Smooth muscle cell (in vitro differentiated cells): ENCODE data around the gene NUP188. TPM values are rescaled to one million over a fixed set of nuclear protein-coding genes. Genes with fewer than 3 reads are reported as not detected.
A peak's percentile ranks its signal among the peaks of the same experiment; 100 is the strongest.

Experiments
- DNase-seq: peaks from one replicate; lab custom pipeline; 2025; ENCODE audit not compliant: unreplicated experiment; lab: John Stamatoyannopoulos, UW
- H2AFZ ChIP-seq: fragments of 200-600 bp; sonication (generic); 2 replicates; pipeline ENCODE4 v1.6.0; 2016; ENCODE audit warnings: antibody characterized with exemption, low read depth, mild to moderate bottlenecking
- H3F3A ChIP-seq: fragments of 200-600 bp; sonication (generic); 2 replicates; pipeline ENCODE4 v1.6.0; 2017; ENCODE audit warnings: antibody characterized with exemption, low read depth
- H3K27ac ChIP-seq: fragments of 200-600 bp; sonication (generic); 2 replicates; pipeline ENCODE4 v1.5.1; 2016; ENCODE audit warnings: low read depth, mild to moderate bottlenecking
- H3K27me3 ChIP-seq: fragments of 200-600 bp; sonication (generic); 2 replicates; pipeline ENCODE4 v1.6.1; 2016; ENCODE audit warnings: low read depth, mild to moderate bottlenecking
- H3K36me3 ChIP-seq: fragments of 200-600 bp; sonication (generic); 2 replicates; pipeline ENCODE4 v1.5.1; 2016; ENCODE audit warnings: low read depth
- H3K4me1 ChIP-seq: fragments of 200-600 bp; sonication (generic); 2 replicates; pipeline ENCODE4 v1.5.1; 2016; ENCODE audit warnings: low read depth
- H3K4me2 ChIP-seq: fragments of 200-600 bp; sonication (generic); 2 replicates; pipeline ENCODE4 v1.6.0; 2016; ENCODE audit warnings: mild to moderate bottlenecking
- H3K4me3 ChIP-seq: fragments of 200-600 bp; sonication (generic); 2 replicates; pipeline ENCODE4 v1.5.1; 2016; ENCODE audit warnings: mild to moderate bottlenecking
- H3K79me2 ChIP-seq: fragments of 200-600 bp; sonication (generic); 2 replicates; pipeline ENCODE4 v1.6.0; 2016; ENCODE audit warnings: low read depth, mild to moderate bottlenecking
- H3K9ac ChIP-seq: fragments of 200-600 bp; sonication (generic); 2 replicates; pipeline ENCODE4 v1.6.0; 2016; ENCODE audit warnings: low read depth
- H3K9me3 ChIP-seq: fragments of 200-600 bp; sonication (generic); replicated peaks from 2 replicates; pipeline ENCODE4 v1.5.1; 2016; ENCODE audit warnings: low read depth
- H4K20me1 ChIP-seq: fragments of 200-600 bp; sonication (generic); 2 replicates; pipeline ENCODE4 v1.6.0; 2016; ENCODE audit warnings: low read depth
- WGBS: methylation state at CpG from one replicate; pipeline ENCODE4 v1.1.7; 2016; ENCODE audit warnings: low lambda C conversion rate; 5-methylcytosine and 5-hydroxymethylcytosine counted together
- polyA plus RNA-seq: library from polyadenylated mRNA; unstranded; fragments of >200 nt; fragmentation: Nextera tagmentation; extraction: Ambion mirVana; gene quantifications from 2 replicates; pipeline ENCODE4 v1.2.1, GENCODE V29; 2016
- total RNA-seq: library from RNA; depleted of rRNA; stranded (reverse); fragments of >200 nt; gene quantifications from 2 replicates; pipeline ENCODE4 v1.2.3, GENCODE V29; 2014
- TF ChIP-seq, protein P1 (sequence below): fragments of 200-600 bp; sonication (generic); IDR thresholded peaks from 2 replicates; pipeline ENCODE4 v1.5.1; 2017; ENCODE audit warnings: borderline replicate concordance, mild to moderate bottlenecking, antibody characterized with exemption; ENCODE audit not compliant: insufficient read depth, poor library complexity, severe bottlenecking

Gene NUP188
- total and polyA plus RNA-seq, 2 experiments from 2014 or later = 31.9 to 45.8 TPM

- H3K27me3 ChIP-seq = no peaks in the 10 kb centered on the region
- H3K79me2 ChIP-seq = peaks cover 5% of the 10 kb centered on the region
- no peak overlapping the region for H3K4me3 ChIP-seq
- WGBS = 83% methylated on average over 6 of the region's 6 CpGs
- no peak overlapping the region for H3K27ac ChIP-seq
- no peak overlapping the region for H2AFZ ChIP-seq
- no peak overlapping the region for H3K4me2 ChIP-seq
- H3K36me3 ChIP-seq = no peaks in the 10 kb centered on the region
- peaks cover 10% of the 10 kb centered on the region for H3K4me1 ChIP-seq
- no peak for DNase-seq
- no peaks in the 10 kb centered on the region for H4K20me1 ChIP-seq
- TF ChIP-seq, protein P1, sequence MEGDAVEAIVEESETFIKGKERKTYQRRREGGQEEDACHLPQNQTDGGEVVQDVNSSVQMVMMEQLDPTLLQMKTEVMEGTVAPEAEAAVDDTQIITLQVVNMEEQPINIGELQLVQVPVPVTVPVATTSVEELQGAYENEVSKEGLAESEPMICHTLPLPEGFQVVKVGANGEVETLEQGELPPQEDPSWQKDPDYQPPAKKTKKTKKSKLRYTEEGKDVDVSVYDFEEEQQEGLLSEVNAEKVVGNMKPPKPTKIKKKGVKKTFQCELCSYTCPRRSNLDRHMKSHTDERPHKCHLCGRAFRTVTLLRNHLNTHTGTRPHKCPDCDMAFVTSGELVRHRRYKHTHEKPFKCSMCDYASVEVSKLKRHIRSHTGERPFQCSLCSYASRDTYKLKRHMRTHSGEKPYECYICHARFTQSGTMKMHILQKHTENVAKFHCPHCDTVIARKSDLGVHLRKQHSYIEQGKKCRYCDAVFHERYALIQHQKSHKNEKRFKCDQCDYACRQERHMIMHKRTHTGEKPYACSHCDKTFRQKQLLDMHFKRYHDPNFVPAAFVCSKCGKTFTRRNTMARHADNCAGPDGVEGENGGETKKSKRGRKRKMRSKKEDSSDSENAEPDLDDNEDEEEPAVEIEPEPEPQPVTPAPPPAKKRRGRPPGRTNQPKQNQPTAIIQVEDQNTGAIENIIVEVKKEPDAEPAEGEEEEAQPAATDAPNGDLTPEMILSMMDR = no peak
- H3K9me3 ChIP-seq = no peaks in the 10 kb centered on the region
- no peak overlapping the region for H3K9ac ChIP-seq
- H3F3A ChIP-seq = peaks cover 4% of the 10 kb centered on the region
These were observed 24.0 kb upstream of the NUP188 start for GRCh38 chr9:128923493-128923883.

DNA sequence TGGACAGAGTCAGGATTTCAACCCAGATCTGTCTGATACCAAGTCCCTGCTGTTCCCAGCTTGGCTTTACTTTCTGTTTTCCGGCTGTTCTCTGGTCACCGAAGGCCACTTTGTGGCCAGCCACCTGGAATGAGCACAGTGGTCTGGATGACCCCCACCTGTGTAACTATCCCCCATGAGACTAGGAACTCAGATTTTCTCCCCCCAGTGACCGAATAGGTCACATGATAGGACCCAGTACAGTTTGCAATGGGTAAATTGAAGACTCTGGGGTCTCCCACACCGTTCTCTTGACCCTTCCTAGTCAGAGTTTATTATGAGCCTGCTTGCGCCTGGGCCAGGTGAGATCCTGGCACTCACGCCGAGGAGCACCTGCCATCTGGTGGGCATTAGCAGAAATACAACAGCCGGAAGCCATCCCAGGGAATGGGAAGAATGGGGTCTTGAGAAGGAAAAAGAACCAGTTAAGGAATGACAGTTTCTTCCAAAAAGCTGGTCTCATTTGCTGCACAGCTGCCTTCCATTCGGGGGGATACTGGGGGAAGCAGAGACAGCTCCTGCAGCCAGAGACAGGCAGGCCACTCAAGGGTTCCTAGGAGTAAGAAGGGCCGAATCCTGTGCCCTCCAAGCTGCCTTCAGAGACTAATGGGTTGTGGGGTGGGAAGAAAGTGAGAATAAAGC is 19.6 kb upstream of the NUP188 start:
- Histone ChIP-seq H2AFZ (no peak overlapping the region), H3K36me3 (no peaks in the 10 kb centered on the region), H3K4me2 (no peak overlapping the region), H3K9ac (no peak overlapping the region), H3F3A (no peaks in the 10 kb centered on the region), H3K27ac (no peak overlapping the region), H3K9me3 (no peaks in the 10 kb centered on the region), H3K4me3 (no peak overlapping the region), H3K27me3 (no peaks in the 10 kb centered on the region), H3K79me2 (peaks cover 5% of the 10 kb centered on the region), H4K20me1 (no peaks in the 10 kb centered on the region), H3K4me1 (no peaks in the 10 kb centered on the region)
- TF ChIP-seq, protein P1 = peak; percentile 75
- 42% methylated on average over 10 of the region's 10 CpGs for WGBS
- DNase-seq = no peak

- H3K27me3 ChIP-seq = no peaks in the 10 kb centered on the region
- no peak for DNase-seq
- H3K9me3 ChIP-seq = no peaks in the 10 kb centered on the region
- no peaks in the 10 kb centered on the region for H3K4me1 ChIP-seq
- no peaks in the 10 kb centered on the region for H4K20me1 ChIP-seq
- no peak overlapping the region for H2AFZ ChIP-seq
- TF ChIP-seq, protein P1 = no peak
- no peak overlapping the region for H3K9ac ChIP-seq
- no peaks in the 10 kb centered on the region for H3F3A ChIP-seq
- H3K79me2 ChIP-seq = peaks cover 5% of the 10 kb centered on the region
- no peak overlapping the region for H3K4me3 ChIP-seq
- WGBS = 100% methylated on average over 2 of the region's 2 CpGs
- no peak overlapping the region for H3K27ac ChIP-seq
- no peaks in the 10 kb centered on the region for H3K36me3 ChIP-seq
- no peak overlapping the region for H3K4me2 ChIP-seq
These were observed 18.9 kb upstream of the NUP188 start for GRCh38 chr9:128928624-128929023.

GRCh38 chr9:128929560-128929959 is 17.9 kb upstream of the NUP188 start:
- Histone ChIP-seq H3K4me3 (no peak overlapping the region), H4K20me1 (no peaks in the 10 kb centered on the region), H3K27me3 (no peaks in the 10 kb centered on the region), H2AFZ (no peak overlapping the region), H3K79me2 (no peaks in the 10 kb centered on the region), H3K36me3 (no peaks in the 10 kb centered on the region), H3K9me3 (no peaks in the 10 kb centered on the region), H3F3A (no peaks in the 10 kb centered on the region), H3K4me1 (no peaks in the 10 kb centered on the region), H3K4me2 (no peak overlapping the region), H3K27ac (no peak overlapping the region), H3K9ac (no peak overlapping the region)
- DNase-seq = no peak
- 90% methylated on average over 4 of the region's 4 CpGs for WGBS
- TF ChIP-seq, protein P1 = no peak
